ENCODE data around the gene TIMP3.
A peak's percentile ranks its signal among the peaks of the same experiment; 100 is the strongest.
"Not testable (repeated sequence)": the region's sequence is repeated elsewhere in the genome, so short reads cannot be mapped to it uniquely, and the experiment has no call there.

TIMP3 gene

DNA sequence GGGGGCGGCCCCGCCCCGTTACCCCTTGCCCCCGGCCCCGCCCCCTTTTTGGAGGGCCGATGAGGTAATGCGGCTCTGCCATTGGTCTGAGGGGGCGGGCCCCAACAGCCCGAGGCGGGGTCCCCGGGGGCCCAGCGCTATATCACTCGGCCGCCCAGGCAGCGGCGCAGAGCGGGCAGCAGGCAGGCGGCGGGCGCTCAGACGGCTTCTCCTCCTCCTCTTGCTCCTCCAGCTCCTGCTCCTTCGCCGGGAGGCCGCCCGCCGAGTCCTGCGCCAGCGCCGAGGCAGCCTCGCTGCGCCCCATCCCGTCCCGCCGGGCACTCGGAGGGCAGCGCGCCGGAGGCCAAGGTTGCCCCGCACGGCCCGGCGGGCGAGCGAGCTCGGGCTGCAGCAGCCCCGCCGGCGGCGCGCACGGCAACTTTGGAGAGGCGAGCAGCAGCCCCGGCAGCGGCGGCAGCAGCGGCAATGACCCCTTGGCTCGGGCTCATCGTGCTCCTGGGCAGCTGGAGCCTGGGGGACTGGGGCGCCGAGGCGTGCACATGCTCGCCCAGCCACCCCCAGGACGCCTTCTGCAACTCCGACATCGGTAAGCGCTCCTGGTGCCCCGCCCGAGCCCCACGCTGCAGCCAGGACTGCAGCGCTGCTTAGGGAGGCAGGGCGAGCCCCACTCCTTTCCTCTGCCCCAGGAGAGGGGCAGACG, at the start of gene TIMP3:
TSS of gene TIMP3 (plus strand) at position 169 of the 700 bp plus-strand sequence. CDS start at position 466, 297 bp downstream.
- DNase-seq, result peak; percentile 16

DNA sequence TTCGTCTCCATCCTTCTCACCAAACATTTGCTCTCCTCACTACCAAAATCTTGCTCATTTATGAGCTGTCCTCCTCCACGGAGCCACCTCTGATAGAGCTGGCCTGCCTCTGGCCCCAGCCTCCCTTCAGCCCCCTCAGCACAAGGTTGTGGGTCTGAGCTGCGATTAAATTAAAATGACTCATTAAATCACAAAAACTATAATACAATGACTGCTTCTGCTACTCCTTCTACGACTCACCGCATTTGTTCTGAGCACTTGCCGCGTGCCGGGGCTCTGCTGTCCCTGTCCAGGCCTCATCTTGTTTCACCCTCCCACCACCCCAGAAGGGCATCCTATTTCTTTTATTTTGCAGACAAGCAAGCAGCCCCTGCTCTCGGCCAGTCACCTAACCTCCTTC, 49.2 kb upstream of the TIMP3 start:
- DNase-seq, result no peak

DNA sequence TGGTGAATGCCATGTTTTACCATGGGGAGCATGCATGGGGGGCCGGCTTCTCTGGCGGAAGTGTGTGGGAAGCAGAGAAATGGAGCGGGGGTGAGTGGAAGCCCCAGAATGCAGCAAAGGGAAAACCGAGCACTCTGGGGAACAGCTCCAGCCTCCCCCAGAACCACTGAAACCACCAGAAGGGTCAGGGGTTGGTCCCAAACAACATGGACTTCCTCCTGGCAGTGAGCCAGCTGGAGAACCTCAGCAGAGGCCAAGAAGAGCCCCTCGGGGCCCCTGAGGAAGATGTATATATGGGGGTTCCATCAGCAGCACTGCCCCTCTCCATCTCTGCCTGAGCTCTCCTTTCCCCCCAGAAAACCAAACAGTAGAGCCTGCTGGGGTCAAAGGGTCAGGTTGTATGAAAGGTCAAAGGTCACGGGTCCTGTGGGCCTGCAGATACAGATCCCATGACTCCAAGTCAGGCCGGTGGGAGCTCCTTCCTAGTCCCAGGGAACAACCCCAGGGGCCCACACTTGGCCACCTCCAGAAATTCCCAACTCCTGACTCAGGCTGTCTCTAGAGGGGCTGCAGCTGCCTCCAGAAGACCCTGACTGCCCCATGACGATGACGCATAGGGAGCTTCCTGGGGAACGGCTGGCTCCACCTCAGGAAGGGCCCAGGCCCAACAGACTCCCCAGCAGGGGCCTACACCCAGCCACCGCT, 48.5 kb upstream of the TIMP3 start:
- no peak for DNase-seq

DNA sequence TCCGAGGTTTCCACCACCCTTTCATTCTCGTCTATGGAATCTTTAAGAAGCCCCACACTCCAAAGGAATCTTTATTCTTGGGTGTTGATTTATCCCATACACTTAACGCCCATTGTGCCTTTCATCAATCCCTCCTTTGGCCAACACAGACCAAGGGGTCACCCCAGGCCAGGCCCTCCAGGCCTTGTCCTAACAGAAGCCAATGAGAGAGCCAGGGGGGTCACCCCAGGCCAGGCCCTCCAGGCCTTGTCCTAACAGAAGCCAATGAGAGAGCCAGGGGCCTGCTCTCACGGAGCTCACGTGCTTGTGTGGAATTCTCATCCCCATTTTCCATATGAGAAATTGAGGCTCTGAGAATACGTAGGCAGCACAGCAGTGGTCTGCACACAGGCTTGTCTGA, 47.9 kb upstream of the TIMP3 start:
- DNase-seq, result no peak

DNA sequence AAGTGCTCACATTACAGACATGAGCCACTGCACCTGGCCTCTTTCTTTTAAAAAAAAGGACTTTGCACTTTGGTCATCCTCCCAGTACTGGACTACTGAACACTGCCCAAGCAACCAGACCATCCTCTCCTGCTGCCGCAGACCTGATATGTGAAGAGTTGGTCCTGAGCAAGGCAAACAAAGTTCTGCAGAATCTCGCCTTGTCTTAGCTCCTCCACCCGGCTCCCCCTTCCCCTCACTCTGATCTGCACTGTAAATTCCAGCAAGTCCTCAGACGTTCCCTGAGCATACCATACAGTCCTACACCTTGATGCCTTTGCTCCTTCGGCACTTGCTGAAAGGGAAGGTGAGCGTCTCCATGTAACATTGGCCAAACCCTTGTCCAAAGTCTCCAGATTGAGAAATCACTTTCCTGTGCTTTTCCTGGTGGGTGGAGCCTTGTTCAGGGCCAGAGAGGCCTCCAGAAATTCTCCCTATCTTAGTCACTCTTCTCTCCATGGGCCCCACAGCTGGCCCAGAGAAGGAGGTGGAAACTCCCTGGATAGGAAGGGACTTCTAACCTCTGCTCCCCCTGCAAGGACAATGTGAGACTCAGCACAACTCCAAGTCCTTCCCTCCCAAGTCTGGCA, 47.0 kb upstream of the TIMP3 start:
- no peak for DNase-seq

DNA sequence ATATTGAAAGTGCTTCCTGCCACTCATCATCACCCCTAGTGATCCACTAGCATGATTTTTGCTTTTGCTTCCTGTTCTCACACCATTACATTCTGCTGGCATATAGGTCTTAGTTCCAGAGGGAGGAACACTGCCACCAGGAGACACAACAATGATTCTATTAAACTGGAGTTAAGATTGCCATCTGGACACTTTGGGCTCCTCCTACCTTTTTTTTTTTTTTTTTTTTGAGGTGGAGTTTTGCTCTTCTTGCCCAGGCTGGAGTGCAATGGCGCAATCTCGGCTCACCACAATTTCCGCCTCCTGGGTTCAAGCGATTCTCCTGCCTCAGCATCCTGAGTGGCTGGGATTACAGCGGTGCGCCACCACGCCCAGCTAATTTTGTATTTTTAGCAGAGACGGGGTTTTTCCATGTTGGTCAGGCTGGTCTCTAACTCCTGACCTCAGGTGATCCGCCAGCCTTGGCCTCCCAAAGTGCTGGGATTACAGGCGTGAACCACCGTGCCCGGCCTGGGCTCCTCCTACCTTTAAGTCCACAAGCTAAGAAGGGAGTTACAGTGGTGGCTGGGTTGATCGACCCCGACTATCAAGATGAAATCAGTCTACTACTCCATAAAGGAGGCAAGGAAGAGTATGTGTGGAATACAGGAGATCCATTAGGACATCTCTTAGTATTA, 44.3 kb upstream of the TIMP3 start:
- not testable (repeated sequence) for DNase-seq

DNA sequence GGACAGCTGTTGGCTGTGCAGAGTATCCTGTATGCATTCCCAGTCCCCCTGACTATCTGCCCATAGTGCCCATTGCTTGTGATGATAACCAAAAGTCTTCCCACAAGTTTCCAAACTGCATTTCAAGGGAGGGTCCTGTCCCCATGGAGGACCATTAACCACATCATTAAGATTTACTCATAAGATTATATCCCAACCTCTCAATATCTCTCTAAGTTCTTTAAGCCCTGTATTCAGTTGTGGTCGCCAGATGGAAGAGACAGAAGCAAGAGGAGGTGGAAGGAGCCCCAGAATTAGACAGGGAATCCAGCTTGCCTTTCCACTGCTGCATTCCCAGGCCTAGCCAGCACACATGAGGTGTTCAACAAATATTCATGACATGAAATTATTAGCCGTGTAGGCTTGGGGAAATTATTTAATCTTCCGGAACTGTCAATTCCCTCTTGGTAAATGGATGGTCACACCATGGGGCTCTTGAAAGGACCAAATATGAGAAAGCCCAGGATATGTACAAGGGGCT, 42.6 kb upstream of the TIMP3 start:
- no peak for DNase-seq

DNA sequence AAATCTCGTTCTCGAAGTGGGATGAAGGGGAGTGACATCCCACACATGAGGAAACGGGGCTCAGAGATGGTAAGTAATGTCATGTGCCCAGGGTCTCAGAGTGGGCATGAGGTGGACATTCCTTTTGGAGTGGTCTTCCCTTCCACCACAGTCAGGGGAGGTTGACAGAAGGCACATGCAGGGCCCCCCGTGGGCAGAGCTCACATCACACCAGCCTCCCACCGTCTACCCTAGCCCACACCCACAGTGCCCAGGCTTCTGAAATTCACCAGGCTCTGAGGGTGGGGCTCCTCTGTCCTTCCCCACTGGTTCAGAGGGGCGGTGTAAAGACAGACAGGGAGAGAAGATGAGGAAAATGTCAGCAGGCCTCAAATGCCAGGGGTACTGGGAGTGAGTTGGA, 41.1 kb upstream of the TIMP3 start:
- DNase-seq, result no peak

DNA sequence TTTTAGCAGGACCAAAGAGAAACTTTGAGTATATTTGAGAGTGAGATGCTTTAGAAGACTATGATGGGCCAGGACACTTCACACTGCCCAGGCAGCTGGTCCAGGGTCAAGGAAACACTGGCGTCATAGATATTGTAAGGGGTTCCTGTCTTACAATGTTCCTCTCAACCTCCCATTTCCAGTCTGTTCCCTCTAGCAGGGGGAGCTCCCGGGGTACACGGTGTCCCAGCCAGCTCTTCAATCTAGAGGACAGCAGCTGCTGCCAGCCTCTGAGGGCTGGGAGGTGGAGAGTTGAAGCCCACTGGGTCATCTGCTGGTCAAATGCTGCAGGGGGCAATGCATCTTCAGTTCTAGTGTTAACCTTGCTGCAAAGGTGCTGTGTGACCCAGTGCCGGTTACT, 40.7 kb upstream of the TIMP3 start:
- DNase-seq, result no peak

DNA sequence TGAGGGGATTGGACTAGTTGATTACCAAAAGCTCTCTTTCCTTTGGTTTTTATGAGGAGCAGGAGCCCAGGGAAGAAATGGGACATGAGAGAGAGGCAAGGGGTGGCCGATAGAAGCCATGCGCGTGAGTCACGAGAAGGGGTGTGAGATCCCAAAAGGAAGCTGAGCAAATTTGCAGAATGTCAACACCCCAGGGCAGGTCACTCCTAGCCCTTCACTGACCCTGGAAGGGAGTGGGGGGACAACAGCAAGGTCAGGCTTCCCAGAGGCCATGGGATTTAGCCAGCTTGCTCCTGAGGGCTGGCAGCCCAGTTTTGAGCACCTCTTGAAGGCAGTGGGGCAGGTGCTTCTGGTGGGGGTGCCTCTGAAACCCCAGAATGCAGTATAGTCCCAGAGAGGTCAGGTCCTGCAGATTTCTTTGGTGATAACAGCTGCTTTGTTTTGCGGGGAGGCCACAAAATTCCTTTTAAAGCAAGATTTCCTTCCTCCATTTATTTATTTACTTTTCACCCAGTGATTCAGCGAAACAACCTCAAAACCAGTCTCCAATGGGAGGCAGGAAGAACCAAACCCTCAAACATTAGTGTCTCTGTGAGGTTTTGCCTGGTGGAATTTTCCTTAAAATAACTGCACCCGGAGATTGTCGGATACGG, 40.1 kb upstream of the TIMP3 start:
- no peak for DNase-seq

DNA sequence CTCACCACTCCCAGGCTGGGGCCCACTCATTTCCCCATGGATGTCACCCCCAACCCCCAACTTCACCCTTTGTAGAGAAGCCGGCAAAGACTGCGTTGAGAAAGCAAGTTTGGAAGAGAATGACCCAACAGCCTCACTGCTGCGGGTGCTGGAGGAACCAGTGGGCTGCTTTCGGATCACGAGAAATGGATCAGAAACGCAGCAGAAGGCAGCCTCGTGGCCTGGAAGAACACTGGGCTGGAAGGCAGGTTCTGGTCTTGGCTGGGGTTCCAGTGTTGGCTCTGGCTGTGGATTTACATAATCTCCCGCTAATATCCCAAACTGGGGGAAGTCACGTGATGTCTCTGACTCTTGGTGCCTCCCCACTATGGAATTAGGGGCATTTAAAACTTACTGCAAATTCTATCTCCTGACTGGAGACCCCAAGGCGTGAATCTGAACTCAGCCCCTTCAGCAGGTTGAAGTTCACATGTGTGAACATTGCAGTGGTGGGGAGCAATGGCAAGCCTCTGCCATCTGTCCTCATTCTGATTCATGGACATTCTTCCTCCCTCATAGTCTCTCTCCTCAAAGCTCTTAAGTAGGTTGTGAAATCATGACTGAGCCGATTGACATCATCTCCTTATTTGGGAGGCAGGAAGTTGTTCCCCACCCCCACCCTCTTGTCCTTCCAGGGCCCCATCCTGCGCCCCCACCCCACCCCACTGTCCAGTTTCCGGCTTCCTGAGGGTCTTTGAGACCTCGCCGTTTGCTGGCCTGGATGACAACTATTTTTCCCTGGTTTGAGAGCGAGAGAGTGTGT, 37.0 kb upstream of the TIMP3 start:
- DNase-seq, result no peak

DNA sequence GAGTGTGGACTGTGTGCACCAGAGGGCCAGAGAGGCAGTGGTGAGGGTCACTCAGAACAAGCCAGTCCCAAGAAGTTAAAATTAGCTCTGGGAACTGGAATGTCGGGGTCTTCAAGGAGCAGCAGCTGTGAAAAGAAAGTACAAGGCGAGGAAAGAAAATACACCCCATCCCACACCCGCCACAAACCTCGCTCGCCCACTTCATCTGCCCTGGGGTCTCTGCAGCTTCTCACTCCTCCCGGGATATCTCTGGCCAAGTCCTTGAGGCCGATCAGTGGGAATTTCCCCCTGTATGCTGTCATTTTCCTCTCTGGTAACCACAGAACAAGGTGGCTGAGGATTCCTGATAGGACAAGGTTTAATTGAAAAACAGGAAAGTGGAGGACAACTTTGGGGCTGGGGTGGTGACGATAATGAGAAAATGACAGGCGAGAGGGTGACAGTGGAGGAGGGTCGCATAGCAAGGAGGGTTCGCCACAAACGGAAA, 36.3 kb upstream of the TIMP3 start:
- no peak for DNase-seq

DNA sequence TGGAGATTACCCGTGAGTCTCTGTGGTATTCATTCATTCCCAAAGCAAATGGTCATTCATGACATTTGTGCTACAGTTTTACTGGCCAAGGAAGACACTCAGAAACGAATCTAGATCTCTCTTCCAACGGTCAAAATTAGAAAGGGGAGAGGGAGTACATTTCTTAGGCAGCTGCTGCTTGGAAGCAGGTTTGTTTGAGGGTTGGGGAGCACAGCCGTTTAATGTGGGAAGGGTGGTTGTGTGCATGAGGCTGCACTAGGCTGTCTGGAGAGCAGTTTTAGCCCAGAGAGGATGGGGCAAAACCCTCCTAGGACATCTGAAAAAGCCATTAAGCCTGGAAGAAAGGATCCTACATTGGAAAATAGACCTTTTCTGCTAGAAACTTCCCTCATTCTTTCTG, 29.7 kb upstream of the TIMP3 start:
- DNase-seq, result no peak

DNA sequence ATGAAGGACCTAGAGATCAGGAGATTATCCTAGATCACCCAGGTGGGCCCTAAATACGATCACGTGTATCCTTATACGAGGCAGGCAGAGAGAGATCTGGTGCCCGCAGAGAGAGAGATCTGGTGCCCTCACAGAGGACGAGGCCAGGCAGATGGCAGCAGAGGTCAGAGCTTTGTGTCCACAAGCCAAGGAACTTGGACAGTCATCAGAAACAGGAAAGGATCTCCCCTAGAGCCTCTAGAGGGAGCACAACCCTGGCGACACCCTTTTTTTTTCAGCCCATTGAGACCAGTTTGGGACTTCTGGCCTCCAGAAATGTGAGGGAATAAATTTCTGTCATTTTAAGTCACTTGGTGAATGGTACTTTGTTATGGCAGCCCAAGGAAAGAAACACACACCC, 25.5 kb upstream of the TIMP3 start:
- DNase-seq, result no peak

DNA sequence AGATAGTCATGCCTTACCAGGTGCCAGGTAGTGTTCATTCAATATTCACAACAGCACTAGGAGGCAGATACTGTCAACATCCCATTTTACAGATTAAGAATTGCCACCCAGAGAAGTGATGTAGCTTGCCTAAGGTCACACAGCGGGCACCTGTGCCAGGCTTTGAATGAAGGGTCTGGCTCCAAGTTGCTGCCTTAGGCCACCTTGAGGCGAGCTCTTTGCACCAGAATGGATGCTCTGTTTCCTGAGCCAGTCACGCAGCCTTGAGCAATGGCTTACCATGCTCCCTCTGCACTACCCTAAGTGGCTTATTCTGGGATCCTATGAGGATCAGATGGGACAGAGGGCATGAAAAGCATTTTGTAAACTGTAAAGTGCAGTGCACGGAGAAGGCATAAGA, 25.1 kb upstream of the TIMP3 start:
- no peak for DNase-seq

DNA sequence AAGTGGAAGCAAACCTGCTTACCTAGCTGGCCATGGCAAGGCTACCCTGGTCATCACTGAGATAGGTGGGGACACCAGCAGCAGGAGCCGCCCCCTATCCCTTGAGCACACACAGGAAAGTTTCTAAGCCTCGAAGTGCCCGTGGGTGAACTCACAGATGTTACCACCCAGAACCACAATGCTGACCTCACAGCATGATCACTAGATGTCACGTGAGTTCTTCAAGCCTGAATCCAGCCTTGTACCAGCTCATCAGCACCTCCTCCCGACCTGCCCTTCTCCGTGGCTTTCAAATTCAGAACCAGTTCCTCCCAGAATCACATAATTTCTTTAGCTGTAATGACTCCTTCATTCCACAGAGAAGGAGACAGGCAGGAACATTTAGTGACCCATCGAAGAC, 24.7 kb upstream of the TIMP3 start:
- no peak for DNase-seq

DNA sequence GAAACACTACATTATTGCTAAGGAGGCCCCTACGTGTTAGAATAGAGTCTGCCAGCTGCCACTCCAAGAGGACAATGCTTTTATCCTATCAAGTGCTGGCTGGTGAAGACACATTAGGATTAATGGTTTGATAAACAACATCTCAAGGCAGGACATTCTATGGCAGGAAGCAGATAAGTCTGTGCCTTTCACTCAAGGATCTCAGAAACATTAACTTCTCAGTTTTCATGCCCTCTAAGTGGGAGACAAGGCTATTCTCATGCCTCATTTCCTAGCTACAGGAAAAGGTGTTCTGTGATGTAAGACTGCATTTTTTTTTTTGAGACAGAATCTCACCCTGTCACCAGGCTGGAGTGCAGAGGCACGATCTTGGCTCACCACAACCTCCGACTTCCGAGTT, 23.5 kb upstream of the TIMP3 start:
- DNase-seq, result no peak

DNA sequence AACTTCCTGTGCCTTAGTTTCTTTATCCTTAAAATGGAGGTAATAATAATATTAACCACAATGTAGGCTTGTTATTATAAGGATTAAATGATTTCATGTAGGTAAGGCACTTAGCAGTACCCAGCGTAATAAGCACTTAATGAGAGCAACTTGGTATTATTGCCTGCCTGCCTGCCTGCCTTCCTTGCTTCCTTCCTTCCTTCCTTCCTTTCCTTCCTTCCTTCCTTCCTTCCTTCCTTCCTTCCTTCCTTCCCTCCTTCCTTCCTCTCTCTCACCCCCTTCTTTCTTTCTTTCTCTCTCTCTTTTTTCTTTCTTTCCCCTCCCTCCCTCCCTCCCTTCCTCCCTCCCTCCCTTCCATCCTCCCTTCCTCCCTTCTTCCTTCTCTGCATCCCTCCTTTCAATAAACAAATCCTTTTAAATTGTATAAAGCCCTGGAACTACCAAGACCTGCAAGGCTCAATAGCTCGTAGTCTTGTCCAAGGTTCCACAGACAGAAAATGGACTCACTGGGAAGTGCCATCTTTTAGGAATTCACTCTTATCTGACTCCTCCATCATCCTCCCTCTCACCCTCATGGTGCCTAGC, 20.7 kb upstream of the TIMP3 start:
- DNase-seq, result no peak

DNA sequence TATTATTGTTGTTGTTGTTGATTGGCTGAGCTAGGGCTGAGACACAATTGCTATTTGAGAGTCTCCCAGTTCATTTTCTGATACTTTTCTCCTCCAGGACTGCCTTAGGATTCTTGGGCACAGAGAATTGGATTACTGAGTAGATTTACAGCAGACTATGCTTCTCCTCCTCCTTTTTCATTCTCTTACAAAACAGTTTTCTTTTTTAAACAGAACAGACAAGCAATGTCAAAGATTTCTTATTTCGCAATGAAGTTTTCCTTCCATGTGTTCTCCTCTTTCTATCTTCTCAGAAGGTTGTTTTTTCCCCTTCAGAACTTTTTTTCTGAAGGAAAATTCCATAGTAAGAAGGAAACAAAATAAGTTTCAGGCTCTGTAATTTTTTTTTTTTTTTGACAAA, 19.8 kb upstream of the TIMP3 start:
- no peak for DNase-seq

DNA sequence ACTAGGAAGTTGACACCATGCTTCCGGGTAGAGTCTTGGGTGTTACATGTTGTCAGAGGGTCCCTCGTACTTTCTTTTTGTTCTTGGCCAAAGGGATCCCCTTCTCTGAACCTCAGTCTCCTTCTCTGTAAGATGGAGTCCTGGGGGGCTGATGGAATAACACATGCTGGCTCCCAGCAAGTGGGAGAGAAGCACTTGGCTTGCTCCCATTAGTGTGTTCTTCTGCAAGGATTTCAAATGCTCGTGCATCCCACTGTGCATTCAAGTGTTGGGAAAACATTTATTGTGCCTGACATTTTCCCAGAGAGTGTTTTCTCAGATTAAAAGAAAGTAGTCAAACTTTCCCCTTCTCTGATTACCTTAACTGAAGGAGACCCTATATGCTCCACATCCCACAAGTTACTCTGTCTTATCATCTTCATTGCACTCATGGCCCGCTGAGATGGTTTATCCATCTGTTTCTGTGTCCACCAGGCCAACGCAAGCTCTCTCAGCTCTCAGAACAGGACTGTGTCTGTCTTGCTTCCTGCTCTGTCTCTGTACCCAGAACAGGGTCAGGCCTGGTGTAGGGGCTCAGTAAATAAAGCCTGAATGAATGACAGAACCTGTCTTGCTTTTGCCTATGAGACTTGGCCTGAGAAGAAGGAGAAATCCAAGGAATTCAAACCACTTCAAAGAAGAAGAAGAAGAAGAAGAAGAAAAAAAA, 16.0 kb upstream of the TIMP3 start:
- DNase-seq, result no peak

DNA sequence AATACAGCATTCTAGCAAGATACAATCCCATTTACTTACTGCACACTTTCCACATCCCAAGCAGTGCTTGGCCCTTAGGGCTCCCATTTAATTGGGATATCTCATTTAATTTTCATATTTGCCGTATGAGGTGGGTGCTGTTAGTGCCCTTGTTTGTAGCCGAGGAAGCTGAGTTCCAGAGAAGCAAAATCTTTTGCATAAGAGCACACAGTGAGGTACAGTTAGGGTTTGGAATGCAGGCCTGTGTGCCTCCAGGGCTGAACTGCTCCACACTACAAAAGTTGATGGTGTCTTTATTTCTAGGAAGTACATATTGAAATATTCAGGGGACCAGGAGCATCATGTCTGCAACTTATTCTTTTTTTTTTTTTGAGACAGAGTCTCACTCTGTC, 15.5 kb upstream of the TIMP3 start:
- DNase-seq, result no peak

All from CD4-positive, alpha-beta T cell treated with Interleukin-6 for 4 hours (primary cell).